H1 (cell line): ENCODE data around the gene GALNT13. TPM values are rescaled to one million over a fixed set of nuclear protein-coding genes. Genes with fewer than 3 reads are reported as not detected.

Experiments
- CTCF ChIA-PET: fragments of 300-600 bp; sonication (Branson Sonifier 250); formaldehyde crosslinking; loops from one replicate; lab custom pipeline; 2021; ENCODE audit not compliant: partially characterized antibody; lab: Charles Lee
- POLR2A ChIA-PET: fragments of 300-600 bp; sonication (Branson Sonifier 250); formaldehyde crosslinking; loops from one replicate; lab custom pipeline; 2021; ENCODE audit warnings: inconsistent platforms; ENCODE audit not compliant: partially characterized antibody; lab: Charles Lee
- DNase-seq, 2 experiments: peaks; one replicate each; pipeline versions ENCODE4 v3.0.0 to v3.0.0-alpha.2; 2010 to 2022; ENCODE audit warnings: low spot score in 2 of 2, low read depth in 1 of 2, mixed read lengths in 1 of 2
- FAIRE-seq: peaks from 2 replicates; lab custom pipeline; 2011; peaks lifted over from hg19 to GRCh38; lab: Jason Lieb, UNC
- H2AFZ ChIP-seq: 2 replicates; pipeline ENCODE4 v1.8.1; 2012; ENCODE audit warnings: low read length, inconsistent platforms
- H2AK5ac ChIP-seq: 2 replicates; pipeline ENCODE4 v1.6.1; 2013; ENCODE audit warnings: low read depth, low read length
- H2BK120ac ChIP-seq: replicated peaks from 2 replicates; pipeline ENCODE3; 2013; ENCODE audit warnings: low read depth, low read length, inconsistent platforms
- H2BK12ac ChIP-seq: 2 replicates; pipeline ENCODE4 v1.6.1; 2013; ENCODE audit warnings: low read depth, low read length
- H2BK15ac ChIP-seq: 2 replicates; pipeline ENCODE4 v1.6.1; 2013; ENCODE audit warnings: low read length
- H2BK20ac ChIP-seq: 2 replicates; pipeline ENCODE4 v1.6.1; 2013; ENCODE audit warnings: low read length
- H2BK5ac ChIP-seq: 2 replicates; pipeline ENCODE4 v1.6.1; 2013; ENCODE audit warnings: low read depth, low read length
- H3K14ac ChIP-seq: 2 replicates; pipeline ENCODE4 v1.6.1; 2013; ENCODE audit warnings: inconsistent platforms; ENCODE audit not compliant: insufficient read length
- H3K18ac ChIP-seq: 2 replicates; pipeline ENCODE4 v1.6.1; 2013; ENCODE audit warnings: low read length; ENCODE audit errors: extremely low read depth
- H3K23ac ChIP-seq: 2 replicates; pipeline ENCODE4 v1.6.1; 2013; ENCODE audit warnings: inconsistent platforms; ENCODE audit not compliant: insufficient read length
- H3K23me2 ChIP-seq: 2 replicates; pipeline ENCODE4 v1.6.1; 2013; ENCODE audit warnings: low read depth, low read length
- H3K27ac ChIP-seq: 2 replicates; pipeline ENCODE4 v1.6.1; 2011; ENCODE audit warnings: low read depth, low read length, inconsistent platforms
- H3K27me3 ChIP-seq, 4 experiments: replicated peaks in 1 of 4; 1 replicate in 1 of 4; 2 replicates in 3 of 4; pipeline versions ENCODE4 v1.6.1 to v1.8.1; 2011 to 2013; ENCODE audit warnings: low read length in 3 of 4, mild to moderate bottlenecking in 3 of 4, inconsistent platforms in 2 of 4, mixed read lengths in 2 of 4, moderate library complexity in 1 of 4; ENCODE audit not compliant: control insufficient read depth in 3 of 4, insufficient read depth in 3 of 4; ENCODE audit errors: extremely low read depth in 1 of 4
- H3K36me3 ChIP-seq, 4 experiments: 2 replicates each; pipeline versions ENCODE4 v1.6.1 to v1.8.1; 2011 to 2013; ENCODE audit warnings: mild to moderate bottlenecking in 4 of 4, low read length in 3 of 4, moderate library complexity in 2 of 4, control low read depth in 1 of 4, inconsistent platforms in 1 of 4; ENCODE audit not compliant: insufficient read depth in 4 of 4, control insufficient read depth in 2 of 4
- H3K4ac ChIP-seq: replicated peaks from 2 replicates; pipeline ENCODE3; 2013; ENCODE audit warnings: low read length, low read depth, mixed read lengths, inconsistent platforms; ENCODE audit not compliant: insufficient read length
- H3K4me1 ChIP-seq, 4 experiments: replicated peaks in 1 of 4; 1 replicate in 1 of 4; 2 replicates in 3 of 4; pipeline versions ENCODE4 v1.6.1 to v1.8.1; 2011 to 2013; ENCODE audit warnings: low read length in 3 of 4, inconsistent platforms in 2 of 4, mixed read lengths in 1 of 4; ENCODE audit not compliant: insufficient read depth in 4 of 4, control insufficient read depth in 3 of 4
- H3K4me2 ChIP-seq, 2 experiments: 2 replicates each; pipeline versions ENCODE4 v1.6.1 to v1.8.1; 2011 to 2013; ENCODE audit warnings: low read depth in 2 of 2, low read length in 2 of 2, control low read depth in 1 of 2, inconsistent platforms in 1 of 2, mild to moderate bottlenecking in 1 of 2; ENCODE audit not compliant: insufficient read depth in 1 of 2
- H3K4me3 ChIP-seq, 4 experiments: fragments of 200-600, 300-600 bp in 1 of 4; sonication (generic), shearing (Covaris generic), sonication (Bioruptor Twin) in 1 of 4; 2 replicates each; pipeline versions ENCODE4 v1.5.1 to v1.8.1; 2011 to 2016; ENCODE audit warnings: low read length in 4 of 4, low read depth in 3 of 4, control low read depth in 2 of 4, inconsistent platforms in 2 of 4, mild to moderate bottlenecking in 2 of 4, mixed read lengths in 1 of 4, moderate library complexity in 1 of 4; ENCODE audit not compliant: insufficient read depth in 2 of 4; ENCODE audit errors: extremely low read depth in 1 of 4
- H3K56ac ChIP-seq: replicated peaks from 2 replicates; pipeline ENCODE3; 2013; ENCODE audit warnings: low read depth, mild to moderate bottlenecking, mixed read lengths, low read length, inconsistent platforms; ENCODE audit not compliant: insufficient read length
- H3K79me1 ChIP-seq: 2 replicates; pipeline ENCODE4 v1.6.1; 2013; ENCODE audit warnings: low read depth, low read length, control low read depth
- H3K79me2 ChIP-seq, 2 experiments: 2 replicates each; pipeline versions ENCODE4 v1.6.1 to v1.8.1; 2012 to 2013; ENCODE audit warnings: low read length in 2 of 2, mild to moderate bottlenecking in 2 of 2, inconsistent platforms in 1 of 2; ENCODE audit not compliant: insufficient read depth in 2 of 2, control insufficient read depth in 1 of 2
- H3K9ac ChIP-seq, 4 experiments: replicated peaks in 1 of 4; 1 replicate in 1 of 4; 2 replicates in 3 of 4; pipeline versions ENCODE4 v1.6.1 to v1.8.1; 2011 to 2013; ENCODE audit warnings: low read depth in 3 of 4, low read length in 3 of 4, control low read depth in 2 of 4, mild to moderate bottlenecking in 2 of 4, moderate library complexity in 2 of 4, inconsistent platforms in 1 of 4; ENCODE audit errors: extremely low read depth in 1 of 4
- H3K9me3 ChIP-seq, 2 experiments: 2 replicates each; pipeline versions ENCODE4 v1.6.1 to v1.8.1; 2012 to 2013; ENCODE audit warnings: mild to moderate bottlenecking in 2 of 2, moderate library complexity in 2 of 2, control low read depth in 1 of 2, inconsistent platforms in 1 of 2, low read depth in 1 of 2, low read length in 1 of 2, mixed read lengths in 1 of 2; ENCODE audit not compliant: insufficient read depth in 2 of 2
- H4K20me1 ChIP-seq, 2 experiments: replicated peaks in 1 of 2; 2 replicates each; pipeline versions ENCODE3 to v1.8.1; 2011 to 2013; ENCODE audit warnings: inconsistent platforms in 2 of 2, low read length in 2 of 2, mild to moderate bottlenecking in 1 of 2; ENCODE audit not compliant: insufficient read depth in 2 of 2, control insufficient read depth in 1 of 2
- H4K5ac ChIP-seq: 2 replicates; pipeline ENCODE4 v1.6.1; 2013; ENCODE audit warnings: low read length, low read depth, mixed read lengths, inconsistent platforms; ENCODE audit not compliant: insufficient read length
- H4K8ac ChIP-seq: 2 replicates; pipeline ENCODE4 v1.8.0; 2013; ENCODE audit warnings: mild to moderate bottlenecking, moderate library complexity, low read length, inconsistent platforms; ENCODE audit not compliant: insufficient read depth; ENCODE audit errors: extremely low read depth
- H4K91ac ChIP-seq: replicated peaks from 2 replicates; pipeline ENCODE3; 2013; ENCODE audit warnings: low read length, mixed read lengths, inconsistent platforms; ENCODE audit not compliant: insufficient read length
- BACH1 ChIP-seq: IDR thresholded peaks from 2 replicates; pipeline ENCODE4 v1.6.1; 2012; ENCODE audit warnings: low read length, improper control_type of control experiment
- CEBPB ChIP-seq: IDR thresholded peaks from 2 replicates; pipeline ENCODE4 v1.6.1; 2012; ENCODE audit warnings: low read depth, low read length
- JUN ChIP-seq: IDR thresholded peaks from 2 replicates; pipeline ENCODE4 v1.6.1; 2011; ENCODE audit warnings: low read depth, mild to moderate bottlenecking, improper control_type of control experiment, low read length
- POLR2AphosphoS5 ChIP-seq: IDR thresholded peaks from 2 replicates; pipeline ENCODE4 v1.6.1; 2011; ENCODE audit warnings: low read depth, low read length
- RAD21 ChIP-seq, 2 experiments: IDR thresholded peaks in 1 of 2; conservative IDR thresholded peaks in 1 of 2; 2 replicates each; pipeline ENCODE4 v1.6.1; 2011; ENCODE audit warnings: low read depth in 2 of 2, low read length in 2 of 2, improper control_type of control experiment in 1 of 2, inconsistent platforms in 1 of 2, mild to moderate bottlenecking in 1 of 2, moderate library complexity in 1 of 2
- RBBP5 ChIP-seq: IDR thresholded peaks from 2 replicates; pipeline ENCODE4 v1.7.1; 2012; ENCODE audit warnings: low read depth, mild to moderate bottlenecking, inconsistent platforms, low read length, moderate library complexity, borderline replicate concordance
- SIX5 ChIP-seq: IDR thresholded peaks from 2 replicates; pipeline ENCODE4 v1.6.1; 2011; ENCODE audit warnings: mild to moderate bottlenecking, low read depth, low read length
- WGBS, 2 experiments: shearing (Covaris generic) in 1 of 2; methylation state at CpG; one replicate each; pipeline versions ENCODE4 v1.1.6 to v1.1.7; 2013 to 2015; ENCODE audit warnings: low lambda C conversion rate in 2 of 2, mixed read lengths in 2 of 2, inconsistent platforms in 1 of 2, low coverage in 1 of 2, missing lambda C conversion rate in 1 of 2; ENCODE audit not compliant: insufficient replicate concordance in 2 of 2, insufficient coverage in 1 of 2, insufficient read length in 1 of 2; ENCODE audit errors: extremely low coverage in 1 of 2, missing lambda C conversion rate in 1 of 2; 5-methylcytosine and 5-hydroxymethylcytosine counted together
- polyA plus RNA-seq, 7 experiments: library from polyadenylated mRNA; depleted of rRNA in 3 of 7; stranded (reverse) in 5 of 7; unstranded in 2 of 7; fragments of >200 nt in 5 of 7; fragments of 200-250 nt in 2 of 7; gene quantifications; 1 replicate in 5 of 7; 2 replicates in 1 of 7; 4 replicates in 1 of 7; pipeline versions ENCODE4 v1.2.1 to v1.2.3, GENCODE V29; 2011 to 2013; ENCODE audit warnings: missing spikeins in 2 of 7, mixed read lengths in 2 of 7
- total RNA-seq: library from RNA; stranded (reverse); fragmentation: NEBNext Ultra II Directional; extraction: Animal tissue kit (Norgen Biotek cat#: 25700); gene quantifications from 2 replicates; pipeline ENCODE4 v1.2.1, GENCODE V29; 2021

Gene GALNT13
- total and polyA plus RNA-seq, 2 of the 8 experiments (the other 6 are each of a cell fraction or from before 2014, with no cell fraction given) = 3.2 to 9.6 TPM

GRCh38 chr2:154374416-154374815 lies 502.7 kb downstream of the GALNT13 start:
- Histone ChIP-seq H3K4ac (no peak overlapping the region), H3K14ac (no peak overlapping the region), H3K4me3 (no peak overlapping the region), H3K79me2 (no peaks in the 10 kb centered on the region), H4K91ac (no peak overlapping the region), H3K9me3 (no peaks in the 10 kb centered on the region), H3K23me2 (no peaks in the 10 kb centered on the region; the same call in 1 of the 2 replicates), H3K27ac (no peak overlapping the region), H3K36me3 (no peaks in the 10 kb centered on the region), H2BK12ac (no peak overlapping the region), H3K9ac (no peak overlapping the region), H2BK5ac (no peak overlapping the region), H2AK5ac (no peak overlapping the region), H3K4me1 (peaks cover 0 to 5% (median 2%) of the 10 kb centered on the region in 4 experiments; a peak in 2 of 7 replicates), H4K5ac (no peak overlapping the region), H4K20me1 (no peaks in the 10 kb centered on the region), H4K8ac (no peak overlapping the region), H2BK15ac (no peak overlapping the region), H2BK120ac (no peak overlapping the region), H3K23ac (no peak overlapping the region), H3K18ac (no peak overlapping the region), H2BK20ac (no peak overlapping the region), H3K27me3 (no peaks in the 10 kb centered on the region), H2AFZ (no peak overlapping the region), H3K79me1 (no peaks in the 10 kb centered on the region), H3K4me2 (no peak overlapping the region), H3K56ac (no peak overlapping the region)
- WGBS, 2 experiments = 100% methylated on average over 1 of the region's 1 CpG; no CpG with 5 or more reads in 1 of the 2 experiments
- CTCF ChIA-PET = interaction anchor here (0.6 to 2.9 kb wide), 10 partner anchors 11 to 1449 kb away, joined by 3 to 18 read pairs (median 3); no protein-coding TSS in a partner anchor
- POLR2A ChIA-PET = interaction anchor here (1.1 kb wide), 1 partner anchor 497 kb away, joined by 3 read pairs; no protein-coding TSS in a partner anchor
- FAIRE-seq = no peak
- DNase-seq = no peak
- TF ChIP-seq CEBPB (no peak), BACH1 (no peak), POLR2AphosphoS5 (no peak), RBBP5 (no peak), RAD21 (IDR thresholded peaks at IDR 0.05 in 1 of 2, conservative IDR thresholded peaks at IDR 0.05 in 1 of 2; ENCODE audit: low read depth in 2 of 2, low read length in 2 of 2) (no peak), JUN (no peak), SIX5 (no peak)
